ENCODE data around the gene RBFA.

DNA sequence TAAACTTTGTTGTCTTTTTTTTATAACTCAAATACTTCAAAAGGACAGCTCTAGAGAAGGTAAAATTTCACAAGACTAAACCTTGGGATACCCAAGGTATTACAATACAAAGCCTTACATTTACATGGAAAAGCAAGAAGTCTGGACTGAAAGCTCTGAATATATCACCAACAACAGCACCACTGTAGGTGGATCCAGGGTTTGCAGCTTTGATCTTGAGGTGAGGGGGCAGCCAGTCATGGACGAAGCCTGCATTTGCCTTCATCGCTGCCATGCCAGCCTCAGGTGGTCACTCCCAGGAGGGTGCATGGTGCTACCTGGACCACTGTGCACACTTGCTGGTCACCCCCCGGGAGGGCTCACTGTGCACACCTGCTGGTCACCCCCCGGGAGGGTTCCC lies 36.6 kb downstream of the RBFA start:
- TF ChIP-seq, protein P1, sequence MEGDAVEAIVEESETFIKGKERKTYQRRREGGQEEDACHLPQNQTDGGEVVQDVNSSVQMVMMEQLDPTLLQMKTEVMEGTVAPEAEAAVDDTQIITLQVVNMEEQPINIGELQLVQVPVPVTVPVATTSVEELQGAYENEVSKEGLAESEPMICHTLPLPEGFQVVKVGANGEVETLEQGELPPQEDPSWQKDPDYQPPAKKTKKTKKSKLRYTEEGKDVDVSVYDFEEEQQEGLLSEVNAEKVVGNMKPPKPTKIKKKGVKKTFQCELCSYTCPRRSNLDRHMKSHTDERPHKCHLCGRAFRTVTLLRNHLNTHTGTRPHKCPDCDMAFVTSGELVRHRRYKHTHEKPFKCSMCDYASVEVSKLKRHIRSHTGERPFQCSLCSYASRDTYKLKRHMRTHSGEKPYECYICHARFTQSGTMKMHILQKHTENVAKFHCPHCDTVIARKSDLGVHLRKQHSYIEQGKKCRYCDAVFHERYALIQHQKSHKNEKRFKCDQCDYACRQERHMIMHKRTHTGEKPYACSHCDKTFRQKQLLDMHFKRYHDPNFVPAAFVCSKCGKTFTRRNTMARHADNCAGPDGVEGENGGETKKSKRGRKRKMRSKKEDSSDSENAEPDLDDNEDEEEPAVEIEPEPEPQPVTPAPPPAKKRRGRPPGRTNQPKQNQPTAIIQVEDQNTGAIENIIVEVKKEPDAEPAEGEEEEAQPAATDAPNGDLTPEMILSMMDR (IDR thresholded peaks at IDR 0.05; ENCODE audit: low read depth, low read length) = no peak
- TF ChIP-seq, protein P2, sequence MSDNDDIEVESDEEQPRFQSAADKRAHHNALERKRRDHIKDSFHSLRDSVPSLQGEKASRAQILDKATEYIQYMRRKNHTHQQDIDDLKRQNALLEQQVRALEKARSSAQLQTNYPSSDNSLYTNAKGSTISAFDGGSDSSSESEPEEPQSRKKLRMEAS (IDR thresholded peaks at IDR 0.05; ENCODE audit: low read depth, low read length) = no peak
